Liver (tissue), 3 donors: Measurements from ENCODE around the gene MEOX2.

Source experiments
- GABPA ChIP-seq, 2 donors: IDR thresholded peaks in 1 of 2; conservative IDR thresholded peaks in 1 of 2; 2 replicates each; pipeline ENCODE4 v1.6.1; 2016; ENCODE audit warnings: antibody characterized with exemption in 2 of 2, mild to moderate bottlenecking in 1 of 2, moderate library complexity in 1 of 2
- JUND ChIP-seq, 2 donors: IDR thresholded peaks; 2 replicates each; pipeline ENCODE4 v1.6.1; 2016; ENCODE audit warnings: antibody characterized with exemption in 2 of 2
- TAF1 ChIP-seq: conservative IDR thresholded peaks from 2 replicates; pipeline ENCODE4 v1.6.1; 2016; ENCODE audit warnings: antibody characterized with exemption, mild to moderate bottlenecking
- TF ChIP-seq, protein P1 (sequence below): fragments of 150-350 bp; IDR thresholded peaks from 2 replicates; pipeline ENCODE4 v1.5.1; 2017; ENCODE audit warnings: improper control_type of control experiment, low read depth, low read length; ENCODE audit not compliant: missing input control
- TF ChIP-seq, protein P2 (sequence below): IDR thresholded peaks from 2 replicates; pipeline ENCODE4 v1.6.1; 2016; ENCODE audit warnings: antibody characterized with exemption
- TF ChIP-seq, protein P3 (sequence below): IDR thresholded peaks from 2 replicates; pipeline ENCODE4 v1.6.1; 2016; ENCODE audit warnings: antibody characterized with exemption
- TF ChIP-seq, protein P4 (sequence below): IDR thresholded peaks from 2 replicates; pipeline ENCODE4 v1.6.1; 2016; ENCODE audit warnings: antibody characterized with exemption, mild to moderate bottlenecking
- TF ChIP-seq, protein P5 (sequence below): IDR thresholded peaks from 2 replicates; pipeline ENCODE4 v1.6.1; 2016; ENCODE audit warnings: antibody characterized with exemption
- donor health status: healthy.
- donor health status: healthy.

DNA sequence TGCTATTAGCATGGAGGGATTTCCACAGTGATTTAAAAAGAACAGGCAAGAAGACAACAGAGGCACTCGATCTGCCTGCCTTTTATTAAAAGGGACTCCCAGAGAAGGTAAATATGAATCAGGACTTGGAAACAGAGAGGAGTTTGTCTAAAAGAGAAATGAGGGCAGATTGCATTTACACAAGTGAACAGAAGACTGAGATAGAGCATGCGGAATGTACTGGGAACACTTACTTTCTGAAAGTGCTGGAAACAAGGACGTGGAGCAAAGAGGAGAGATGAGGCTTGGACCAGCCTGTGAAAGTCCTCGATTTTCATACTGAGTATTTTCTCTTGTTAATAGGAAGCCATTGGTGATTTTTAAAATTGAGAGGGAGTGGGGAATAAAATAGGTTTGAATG lies 35.7 kb downstream of the MEOX2 start:
- TF ChIP-seq, protein P1, sequence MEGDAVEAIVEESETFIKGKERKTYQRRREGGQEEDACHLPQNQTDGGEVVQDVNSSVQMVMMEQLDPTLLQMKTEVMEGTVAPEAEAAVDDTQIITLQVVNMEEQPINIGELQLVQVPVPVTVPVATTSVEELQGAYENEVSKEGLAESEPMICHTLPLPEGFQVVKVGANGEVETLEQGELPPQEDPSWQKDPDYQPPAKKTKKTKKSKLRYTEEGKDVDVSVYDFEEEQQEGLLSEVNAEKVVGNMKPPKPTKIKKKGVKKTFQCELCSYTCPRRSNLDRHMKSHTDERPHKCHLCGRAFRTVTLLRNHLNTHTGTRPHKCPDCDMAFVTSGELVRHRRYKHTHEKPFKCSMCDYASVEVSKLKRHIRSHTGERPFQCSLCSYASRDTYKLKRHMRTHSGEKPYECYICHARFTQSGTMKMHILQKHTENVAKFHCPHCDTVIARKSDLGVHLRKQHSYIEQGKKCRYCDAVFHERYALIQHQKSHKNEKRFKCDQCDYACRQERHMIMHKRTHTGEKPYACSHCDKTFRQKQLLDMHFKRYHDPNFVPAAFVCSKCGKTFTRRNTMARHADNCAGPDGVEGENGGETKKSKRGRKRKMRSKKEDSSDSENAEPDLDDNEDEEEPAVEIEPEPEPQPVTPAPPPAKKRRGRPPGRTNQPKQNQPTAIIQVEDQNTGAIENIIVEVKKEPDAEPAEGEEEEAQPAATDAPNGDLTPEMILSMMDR: no peak
- TF ChIP-seq, protein P2, sequence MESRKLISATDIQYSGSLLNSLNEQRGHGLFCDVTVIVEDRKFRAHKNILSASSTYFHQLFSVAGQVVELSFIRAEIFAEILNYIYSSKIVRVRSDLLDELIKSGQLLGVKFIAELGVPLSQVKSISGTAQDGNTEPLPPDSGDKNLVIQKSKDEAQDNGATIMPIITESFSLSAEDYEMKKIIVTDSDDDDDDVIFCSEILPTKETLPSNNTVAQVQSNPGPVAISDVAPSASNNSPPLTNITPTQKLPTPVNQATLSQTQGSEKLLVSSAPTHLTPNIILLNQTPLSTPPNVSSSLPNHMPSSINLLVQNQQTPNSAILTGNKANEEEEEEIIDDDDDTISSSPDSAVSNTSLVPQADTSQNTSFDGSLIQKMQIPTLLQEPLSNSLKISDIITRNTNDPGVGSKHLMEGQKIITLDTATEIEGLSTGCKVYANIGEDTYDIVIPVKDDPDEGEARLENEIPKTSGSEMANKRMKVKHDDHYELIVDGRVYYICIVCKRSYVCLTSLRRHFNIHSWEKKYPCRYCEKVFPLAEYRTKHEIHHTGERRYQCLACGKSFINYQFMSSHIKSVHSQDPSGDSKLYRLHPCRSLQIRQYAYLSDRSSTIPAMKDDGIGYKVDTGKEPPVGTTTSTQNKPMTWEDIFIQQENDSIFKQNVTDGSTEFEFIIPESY: no peak
- TF ChIP-seq, protein P3, sequence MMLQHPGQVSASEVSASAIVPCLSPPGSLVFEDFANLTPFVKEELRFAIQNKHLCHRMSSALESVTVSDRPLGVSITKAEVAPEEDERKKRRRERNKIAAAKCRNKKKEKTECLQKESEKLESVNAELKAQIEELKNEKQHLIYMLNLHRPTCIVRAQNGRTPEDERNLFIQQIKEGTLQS: no peak
- TF ChIP-seq, protein P4, sequence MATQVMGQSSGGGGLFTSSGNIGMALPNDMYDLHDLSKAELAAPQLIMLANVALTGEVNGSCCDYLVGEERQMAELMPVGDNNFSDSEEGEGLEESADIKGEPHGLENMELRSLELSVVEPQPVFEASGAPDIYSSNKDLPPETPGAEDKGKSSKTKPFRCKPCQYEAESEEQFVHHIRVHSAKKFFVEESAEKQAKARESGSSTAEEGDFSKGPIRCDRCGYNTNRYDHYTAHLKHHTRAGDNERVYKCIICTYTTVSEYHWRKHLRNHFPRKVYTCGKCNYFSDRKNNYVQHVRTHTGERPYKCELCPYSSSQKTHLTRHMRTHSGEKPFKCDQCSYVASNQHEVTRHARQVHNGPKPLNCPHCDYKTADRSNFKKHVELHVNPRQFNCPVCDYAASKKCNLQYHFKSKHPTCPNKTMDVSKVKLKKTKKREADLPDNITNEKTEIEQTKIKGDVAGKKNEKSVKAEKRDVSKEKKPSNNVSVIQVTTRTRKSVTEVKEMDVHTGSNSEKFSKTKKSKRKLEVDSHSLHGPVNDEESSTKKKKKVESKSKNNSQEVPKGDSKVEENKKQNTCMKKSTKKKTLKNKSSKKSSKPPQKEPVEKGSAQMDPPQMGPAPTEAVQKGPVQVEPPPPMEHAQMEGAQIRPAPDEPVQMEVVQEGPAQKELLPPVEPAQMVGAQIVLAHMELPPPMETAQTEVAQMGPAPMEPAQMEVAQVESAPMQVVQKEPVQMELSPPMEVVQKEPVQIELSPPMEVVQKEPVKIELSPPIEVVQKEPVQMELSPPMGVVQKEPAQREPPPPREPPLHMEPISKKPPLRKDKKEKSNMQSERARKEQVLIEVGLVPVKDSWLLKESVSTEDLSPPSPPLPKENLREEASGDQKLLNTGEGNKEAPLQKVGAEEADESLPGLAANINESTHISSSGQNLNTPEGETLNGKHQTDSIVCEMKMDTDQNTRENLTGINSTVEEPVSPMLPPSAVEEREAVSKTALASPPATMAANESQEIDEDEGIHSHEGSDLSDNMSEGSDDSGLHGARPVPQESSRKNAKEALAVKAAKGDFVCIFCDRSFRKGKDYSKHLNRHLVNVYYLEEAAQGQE: no peak
- TF ChIP-seq JUND (IDR thresholded peaks at IDR 0.05) (no peak), GABPA (IDR thresholded peaks at IDR 0.05 in 1 of 2, conservative IDR thresholded peaks at IDR 0.05 in 1 of 2) (no peak), TAF1 (no peak)
- TF ChIP-seq, protein P5, sequence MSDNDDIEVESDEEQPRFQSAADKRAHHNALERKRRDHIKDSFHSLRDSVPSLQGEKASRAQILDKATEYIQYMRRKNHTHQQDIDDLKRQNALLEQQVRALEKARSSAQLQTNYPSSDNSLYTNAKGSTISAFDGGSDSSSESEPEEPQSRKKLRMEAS: no peak
